ENCODE data around the gene HIF3A. TPM values are rescaled to one million over a fixed set of nuclear protein-coding genes. Genes with fewer than 3 reads are reported as not detected.
A peak's percentile ranks its signal among the peaks of the same experiment; 100 is the strongest.

Gene HIF3A
- polyA plus RNA-seq, 1 donor, result 165 TPM

- peaks cover 22% of the 10 kb centered on the region for H3K4me1 ChIP-seq (ENCODE audit: control insufficient read depth, insufficient read depth, low read length)
- H3K4me3 ChIP-seq (ENCODE audit: low read length), result peak within 1 kb of the TSS; percentile 90
- no CpG with 5 or more reads among the region's 62 CpGs for WGBS (ENCODE audit: insufficient coverage, low lambda C conversion rate)
- H3K36me3 ChIP-seq (ENCODE audit: control insufficient read depth, insufficient read depth, low read length), result peaks cover 13% of the 10 kb centered on the region
- DNase-seq, result peak; percentile 95 to 97
- peak within 1 kb of the TSS; percentile 80 for H3K27ac ChIP-seq (ENCODE audit: low read length)
- H3K9me3 ChIP-seq (ENCODE audit: control insufficient read depth, low read depth, low read length), result no peaks in the 10 kb centered on the region
- no peaks in the 10 kb centered on the region for H3K27me3 ChIP-seq (ENCODE audit: control insufficient read depth, insufficient read depth, low read length)
Observed at GRCh38 chr19:46346821-46347571, 50.2 kb downstream of the HIF3A start, which contains the start of gene PPP5C. PPP5C (plus strand) TSS chr19:46347087; CDS start chr19:46347097, 10 bp downstream.

- peaks cover 22% of the 10 kb centered on the region for H3K4me1 ChIP-seq (ENCODE audit: control insufficient read depth, insufficient read depth, low read length)
- H3K27ac ChIP-seq (ENCODE audit: low read length), result peak overlapping the region; percentile 75
- 20% methylated on average over 1 of the region's 3 CpGs for WGBS (ENCODE audit: insufficient coverage, low lambda C conversion rate)
- no peaks in the 10 kb centered on the region for H3K9me3 ChIP-seq (ENCODE audit: control insufficient read depth, low read depth, low read length)
- H3K27me3 ChIP-seq (ENCODE audit: control insufficient read depth, insufficient read depth, low read length), result no peaks in the 10 kb centered on the region
- H3K36me3 ChIP-seq (ENCODE audit: control insufficient read depth, insufficient read depth, low read length), result peaks cover 14% of the 10 kb centered on the region
- peak overlapping the region; percentile 90 for H3K4me3 ChIP-seq (ENCODE audit: low read length)
- DNase-seq, result no peak
Observed at GRCh38 chr19:46347572-46347883, 50.7 kb downstream of the HIF3A start.

- 83% methylated on average over 1 of the region's 5 CpGs for WGBS (ENCODE audit: insufficient coverage, low lambda C conversion rate)
- Histone ChIP-seq H3K36me3 (ENCODE audit: control insufficient read depth, insufficient read depth, low read length) (peaks cover 13% of the 10 kb centered on the region), H3K27ac (ENCODE audit: low read length) (no peak overlapping the region)
Observed at GRCh38 chr19:46347985-46348384, 51.1 kb downstream of the HIF3A start.

GRCh38 chr19:46349311-46349993 is 52.6 kb downstream of the HIF3A start:
- 67% methylated on average over 1 of the region's 11 CpGs for WGBS (ENCODE audit: insufficient coverage, low lambda C conversion rate)
- H3K4me3 ChIP-seq (ENCODE audit: low read length), result no peak overlapping the region
- DNase-seq, result no peak
- no peaks in the 10 kb centered on the region for H3K27me3 ChIP-seq (ENCODE audit: control insufficient read depth, insufficient read depth, low read length)
- H3K27ac ChIP-seq (ENCODE audit: low read length), result no peak overlapping the region
- peaks cover 24% of the 10 kb centered on the region for H3K36me3 ChIP-seq (ENCODE audit: control insufficient read depth, insufficient read depth, low read length)
- H3K9me3 ChIP-seq (ENCODE audit: control insufficient read depth, low read depth, low read length), result no peaks in the 10 kb centered on the region
- H3K4me1 ChIP-seq (ENCODE audit: control insufficient read depth, insufficient read depth, low read length), result peaks cover 22% of the 10 kb centered on the region

More at GRCh38 chr19:46347985-46348384, 51.1 kb downstream of the HIF3A start:
- Histone ChIP-seq H3K4me1 (ENCODE audit: control insufficient read depth, insufficient read depth, low read length) (peaks cover 22% of the 10 kb centered on the region), H3K9me3 (ENCODE audit: control insufficient read depth, low read depth, low read length) (no peaks in the 10 kb centered on the region), H3K27me3 (ENCODE audit: control insufficient read depth, insufficient read depth, low read length) (no peaks in the 10 kb centered on the region), H3K4me3 (ENCODE audit: low read length) (peak overlapping the region; percentile 90)
- DNase-seq, result no peak

- DNase-seq, result no peak
- H3K27ac ChIP-seq (ENCODE audit: low read length), result no peak overlapping the region
- H3K9me3 ChIP-seq (ENCODE audit: control insufficient read depth, low read depth, low read length), result no peaks in the 10 kb centered on the region
- H3K36me3 ChIP-seq (ENCODE audit: control insufficient read depth, insufficient read depth, low read length), result peaks cover 31% of the 10 kb centered on the region
- no peaks in the 10 kb centered on the region for H3K27me3 ChIP-seq (ENCODE audit: control insufficient read depth, insufficient read depth, low read length)
- H3K4me1 ChIP-seq (ENCODE audit: control insufficient read depth, insufficient read depth, low read length), result peaks cover 29% of the 10 kb centered on the region
- H3K4me3 ChIP-seq (ENCODE audit: low read length), result no peak overlapping the region
- WGBS (ENCODE audit: insufficient coverage, low lambda C conversion rate), result no CpG with 5 or more reads among the region's 8 CpGs
Observed at GRCh38 chr19:46350029-46350757, 53.4 kb downstream of the HIF3A start.

GRCh38 chr19:46350758-46351159 is 53.9 kb downstream of the HIF3A start:
- no peak overlapping the region for H3K4me3 ChIP-seq (ENCODE audit: low read length)
- H3K27me3 ChIP-seq (ENCODE audit: control insufficient read depth, insufficient read depth, low read length), result no peaks in the 10 kb centered on the region
- DNase-seq, result no peak
- H3K9me3 ChIP-seq (ENCODE audit: control insufficient read depth, low read depth, low read length), result no peaks in the 10 kb centered on the region
- H3K36me3 ChIP-seq (ENCODE audit: control insufficient read depth, insufficient read depth, low read length), result peaks cover 31% of the 10 kb centered on the region
- no peak overlapping the region for H3K27ac ChIP-seq (ENCODE audit: low read length)
- peaks cover 33% of the 10 kb centered on the region for H3K4me1 ChIP-seq (ENCODE audit: control insufficient read depth, insufficient read depth, low read length)
- no CpG with 5 or more reads among the region's 8 CpGs for WGBS (ENCODE audit: insufficient coverage, low lambda C conversion rate)

- H3K36me3 ChIP-seq (ENCODE audit: control insufficient read depth, insufficient read depth, low read length), result peaks cover 38% of the 10 kb centered on the region
- no peak overlapping the region for H3K27ac ChIP-seq (ENCODE audit: low read length)
- WGBS (ENCODE audit: insufficient coverage, low lambda C conversion rate), result 49% methylated on average over 2 of the region's 18 CpGs
- no peaks in the 10 kb centered on the region for H3K27me3 ChIP-seq (ENCODE audit: control insufficient read depth, insufficient read depth, low read length)
- H3K9me3 ChIP-seq (ENCODE audit: control insufficient read depth, low read depth, low read length), result no peaks in the 10 kb centered on the region
- no peak overlapping the region for H3K4me3 ChIP-seq (ENCODE audit: low read length)
- no peak for DNase-seq
- H3K4me1 ChIP-seq (ENCODE audit: control insufficient read depth, insufficient read depth, low read length), result peaks cover 40% of the 10 kb centered on the region
Observed at GRCh38 chr19:46351241-46352041, 54.6 kb downstream of the HIF3A start.

- Histone ChIP-seq H3K27me3 (ENCODE audit: control insufficient read depth, insufficient read depth, low read length) (no peaks in the 10 kb centered on the region), H3K27ac (ENCODE audit: low read length) (no peak overlapping the region), H3K9me3 (ENCODE audit: control insufficient read depth, low read depth, low read length) (no peaks in the 10 kb centered on the region), H3K4me1 (ENCODE audit: control insufficient read depth, insufficient read depth, low read length) (peaks cover 33% of the 10 kb centered on the region), H3K4me3 (ENCODE audit: low read length) (no peak overlapping the region), H3K36me3 (ENCODE audit: control insufficient read depth, insufficient read depth, low read length) (peaks cover 46% of the 10 kb centered on the region)
- no CpG with 5 or more reads among the region's 28 CpGs for WGBS (ENCODE audit: insufficient coverage, low lambda C conversion rate)
- DNase-seq, result no peak
Observed at GRCh38 chr19:46353730-46354528, 57.1 kb downstream of the HIF3A start.

- H3K27ac ChIP-seq (ENCODE audit: low read length), result peak overlapping the region; percentile 92
- peak; percentile 83 to 91 for DNase-seq
- peaks cover 47% of the 10 kb centered on the region for H3K36me3 ChIP-seq (ENCODE audit: control insufficient read depth, insufficient read depth, low read length)
- H3K27me3 ChIP-seq (ENCODE audit: control insufficient read depth, insufficient read depth, low read length), result no peaks in the 10 kb centered on the region
- no peaks in the 10 kb centered on the region for H3K9me3 ChIP-seq (ENCODE audit: control insufficient read depth, low read depth, low read length)
- no peak overlapping the region for H3K4me3 ChIP-seq (ENCODE audit: low read length)
- H3K4me1 ChIP-seq (ENCODE audit: control insufficient read depth, insufficient read depth, low read length), result peaks cover 28% of the 10 kb centered on the region
- WGBS (ENCODE audit: insufficient coverage, low lambda C conversion rate), result no CpG with 5 or more reads among the region's 23 CpGs
Observed at GRCh38 chr19:46355234-46356148, 58.6 kb downstream of the HIF3A start.

All from large intestine (tissue), 3 donors.